Nephron progenitor cell (in vitro differentiated cells): ENCODE measurements around the gene ACAD10.
A peak's percentile ranks its signal among the peaks of the same experiment; 100 is the strongest.

ENCODE experiments used
- DNase-seq: peaks from one replicate; pipeline ENCODE4 v3.0.0; 2021
- H3K27ac Mint-ChIP-seq: 2 replicates; pipeline ENCODE4 v1.8.0; 2021; ENCODE audit warnings: mild to moderate bottlenecking, moderate library complexity, mixed read lengths
- H3K27me3 Mint-ChIP-seq: 2 replicates; pipeline ENCODE4 v1.8.0; 2021; ENCODE audit warnings: mild to moderate bottlenecking, low read depth, mixed read lengths; ENCODE audit not compliant: poor library complexity
- H3K36me3 Mint-ChIP-seq: 2 replicates; pipeline ENCODE4 v1.8.0; 2021; ENCODE audit warnings: low read depth, mixed read lengths
- H3K4me1 Mint-ChIP-seq: 2 replicates; pipeline ENCODE4 v1.8.0; 2021; ENCODE audit warnings: mixed read lengths
- H3K4me3 Mint-ChIP-seq: 2 replicates; pipeline ENCODE4 v1.8.0; 2021; ENCODE audit warnings: mild to moderate bottlenecking, moderate library complexity, mixed read lengths
- H3K9me3 Mint-ChIP-seq: 2 replicates; pipeline ENCODE4 v1.8.0; 2021; ENCODE audit warnings: mild to moderate bottlenecking, moderate library complexity, mixed read lengths
- TF ChIP-seq, protein P1 (sequence below): fragments of 200-600 bp; sonication (generic); IDR thresholded peaks from 2 replicates; pipeline ENCODE4 v1.5.0; 2021; ENCODE audit warnings: antibody characterized with exemption

Gene ACAD10

DNA sequence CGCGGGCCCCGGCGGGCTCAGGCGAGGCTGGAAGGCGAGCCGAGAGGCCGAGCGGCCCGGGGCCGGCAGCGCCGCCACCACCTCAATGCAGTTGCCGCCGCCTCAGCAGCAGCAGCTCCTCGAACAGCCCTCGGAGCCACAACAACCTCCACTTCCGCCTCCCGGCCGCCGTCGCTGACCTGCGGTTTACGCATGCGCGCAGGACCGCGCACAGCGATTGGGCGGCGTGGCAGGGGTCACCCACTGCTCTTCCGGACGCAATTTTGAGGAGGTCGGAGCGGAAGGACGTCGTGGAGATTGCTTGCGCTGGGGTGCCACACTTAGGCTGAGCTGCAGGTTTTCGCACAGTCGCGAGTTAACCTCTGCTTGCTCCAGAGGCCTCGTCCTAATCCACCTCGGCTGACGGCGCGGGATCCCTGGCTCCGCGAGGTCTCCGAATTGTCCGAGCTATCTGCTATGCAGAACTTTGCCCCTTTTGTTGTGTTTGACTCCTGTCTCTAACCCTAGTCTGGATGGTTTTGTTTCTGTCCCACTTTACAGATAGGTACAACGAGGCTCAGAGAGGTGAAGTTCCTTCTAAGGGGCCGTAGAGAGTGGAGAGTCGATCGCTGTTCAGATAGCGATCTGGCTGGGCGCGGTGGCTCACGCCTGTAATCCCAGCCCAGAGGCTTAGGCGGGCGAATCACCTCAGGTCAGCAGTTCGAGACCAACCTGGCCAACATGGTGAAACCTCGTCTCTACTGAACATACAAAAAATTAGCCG, at the start of gene ACAD10, which contains the start of gene BRAP:
ACAD10 (plus strand) TSS at position 243 of the 763 bp plus-strand sequence. CDS start 6,657 bp downstream, outside the sequence.
BRAP (minus strand) TSS at position 146 of the 763 bp plus-strand sequence. CDS start 164 bp downstream, outside the sequence.
- Mint-ChIP-seq H3K27me3 (peaks cover 3% of the 10 kb centered on the region), H3K4me3 (peak within 1 kb of the TSS; percentile 100)

DNA sequence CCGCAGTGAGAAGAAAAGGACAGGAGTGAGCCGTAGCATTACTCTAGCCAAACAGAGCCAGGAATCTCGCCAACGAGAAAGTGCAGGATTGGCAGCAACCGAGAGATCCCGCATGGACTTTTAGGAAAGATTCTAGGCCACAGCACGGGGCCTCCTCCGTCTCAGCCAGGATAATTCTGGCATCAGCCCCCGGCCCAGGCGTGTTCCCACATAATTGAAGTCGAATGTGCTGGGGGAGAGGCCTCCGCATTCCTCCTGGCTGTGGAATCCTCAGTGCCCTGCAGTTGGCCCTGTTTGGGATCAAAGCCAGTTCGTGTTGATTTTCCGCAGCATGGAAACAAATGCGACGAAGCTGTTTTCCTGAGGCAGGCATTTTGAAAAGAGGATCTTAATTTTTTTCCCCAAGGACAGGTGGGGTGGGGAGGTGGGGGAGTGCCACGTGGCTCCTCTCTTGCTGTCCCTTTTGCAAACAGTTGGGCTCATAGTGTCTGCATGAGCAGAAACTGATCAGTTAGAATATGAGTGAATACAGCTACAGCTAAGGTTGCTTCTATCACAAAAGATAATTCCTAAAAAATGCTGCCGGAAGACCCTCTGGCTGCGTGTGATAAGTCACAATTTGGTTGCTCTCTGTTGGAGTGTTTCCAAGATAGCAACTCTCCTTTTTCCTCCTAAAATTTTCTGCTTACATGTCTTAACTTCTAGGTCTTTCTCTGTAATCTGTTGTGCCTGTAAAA, 49.5 kb upstream of the ACAD10 start:
- peaks cover 46% of the 10 kb centered on the region for H3K4me1 Mint-ChIP-seq

More for the DNA sequence above, at the start of gene ACAD10, which contains the start of gene BRAP:
- Mint-ChIP-seq H3K36me3 (peaks cover 25% of the 10 kb centered on the region), H3K27ac (peak within 1 kb of the TSS; percentile 98), H3K4me1 (peaks cover 30% of the 10 kb centered on the region), H3K9me3 (no peaks in the 10 kb centered on the region)
- TF ChIP-seq, protein P1, sequence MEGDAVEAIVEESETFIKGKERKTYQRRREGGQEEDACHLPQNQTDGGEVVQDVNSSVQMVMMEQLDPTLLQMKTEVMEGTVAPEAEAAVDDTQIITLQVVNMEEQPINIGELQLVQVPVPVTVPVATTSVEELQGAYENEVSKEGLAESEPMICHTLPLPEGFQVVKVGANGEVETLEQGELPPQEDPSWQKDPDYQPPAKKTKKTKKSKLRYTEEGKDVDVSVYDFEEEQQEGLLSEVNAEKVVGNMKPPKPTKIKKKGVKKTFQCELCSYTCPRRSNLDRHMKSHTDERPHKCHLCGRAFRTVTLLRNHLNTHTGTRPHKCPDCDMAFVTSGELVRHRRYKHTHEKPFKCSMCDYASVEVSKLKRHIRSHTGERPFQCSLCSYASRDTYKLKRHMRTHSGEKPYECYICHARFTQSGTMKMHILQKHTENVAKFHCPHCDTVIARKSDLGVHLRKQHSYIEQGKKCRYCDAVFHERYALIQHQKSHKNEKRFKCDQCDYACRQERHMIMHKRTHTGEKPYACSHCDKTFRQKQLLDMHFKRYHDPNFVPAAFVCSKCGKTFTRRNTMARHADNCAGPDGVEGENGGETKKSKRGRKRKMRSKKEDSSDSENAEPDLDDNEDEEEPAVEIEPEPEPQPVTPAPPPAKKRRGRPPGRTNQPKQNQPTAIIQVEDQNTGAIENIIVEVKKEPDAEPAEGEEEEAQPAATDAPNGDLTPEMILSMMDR: no peak
- DNase-seq: peak; percentile 95

DNA sequence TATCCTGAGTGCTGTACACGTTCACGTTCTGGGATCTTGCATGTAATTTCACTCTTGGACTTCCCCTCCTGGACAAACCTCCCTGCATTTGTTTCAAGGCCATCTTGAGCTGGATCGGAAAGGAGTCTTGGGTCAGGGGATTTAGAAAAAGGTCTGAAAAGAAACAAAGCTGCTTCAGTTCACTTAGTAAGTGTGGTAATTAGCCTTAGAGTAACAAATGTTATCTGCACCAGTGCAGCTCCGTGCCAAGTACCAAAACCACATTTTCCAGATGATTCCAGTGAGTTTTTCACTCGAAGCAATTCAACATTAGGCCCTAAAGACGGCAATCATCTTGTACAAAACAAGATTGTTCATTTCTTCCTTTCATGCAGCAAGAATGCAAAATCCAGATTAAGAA, 47.3 kb upstream of the ACAD10 start:
- TF ChIP-seq, protein P1: no peak
- H3K27ac Mint-ChIP-seq: peak overlapping the region; percentile 91
- peaks cover 61% of the 10 kb centered on the region for H3K4me1 Mint-ChIP-seq
- no peak overlapping the region for H3K4me3 Mint-ChIP-seq
- DNase-seq: no peak
- peaks cover 11% of the 10 kb centered on the region for H3K36me3 Mint-ChIP-seq
- no peaks in the 10 kb centered on the region for H3K27me3 Mint-ChIP-seq
- H3K9me3 Mint-ChIP-seq: no peaks in the 10 kb centered on the region

More for the DNA sequence above, 49.5 kb upstream of the ACAD10 start:
- Mint-ChIP-seq H3K27me3 (no peaks in the 10 kb centered on the region), H3K36me3 (peaks cover 13% of the 10 kb centered on the region), H3K27ac (peak overlapping the region; percentile 99), H3K9me3 (no peaks in the 10 kb centered on the region), H3K4me3 (peak overlapping the region; percentile 44)
- peak; percentile 61 for DNase-seq
- TF ChIP-seq, protein P1: no peak

DNA sequence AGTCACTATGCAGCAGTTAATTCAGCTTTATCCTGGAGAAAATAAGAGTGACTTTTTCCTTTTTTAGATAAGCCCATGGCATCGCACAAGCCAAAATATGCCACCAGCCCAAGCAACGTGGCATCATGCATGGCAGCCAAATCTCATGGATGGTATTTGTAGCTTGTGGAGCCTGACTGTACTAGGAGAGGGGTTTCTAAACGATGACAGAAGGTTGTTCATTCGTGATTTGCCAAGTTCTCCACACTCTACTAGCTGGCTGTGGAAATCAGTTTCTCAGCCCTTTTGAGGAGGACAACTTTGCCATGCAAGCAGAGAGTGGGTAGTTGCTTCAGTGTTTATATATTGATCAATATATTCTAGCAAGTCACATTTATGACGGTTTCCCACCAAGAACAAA, 45.3 kb upstream of the ACAD10 start:
- no peak for DNase-seq
- H3K4me3 Mint-ChIP-seq: no peak overlapping the region
- H3K27ac Mint-ChIP-seq: peak overlapping the region; percentile 51
- H3K27me3 Mint-ChIP-seq: no peaks in the 10 kb centered on the region
- H3K36me3 Mint-ChIP-seq: peaks cover 13% of the 10 kb centered on the region
- no peaks in the 10 kb centered on the region for H3K9me3 Mint-ChIP-seq
- H3K4me1 Mint-ChIP-seq: peaks cover 57% of the 10 kb centered on the region
- TF ChIP-seq, protein P1: no peak

DNA sequence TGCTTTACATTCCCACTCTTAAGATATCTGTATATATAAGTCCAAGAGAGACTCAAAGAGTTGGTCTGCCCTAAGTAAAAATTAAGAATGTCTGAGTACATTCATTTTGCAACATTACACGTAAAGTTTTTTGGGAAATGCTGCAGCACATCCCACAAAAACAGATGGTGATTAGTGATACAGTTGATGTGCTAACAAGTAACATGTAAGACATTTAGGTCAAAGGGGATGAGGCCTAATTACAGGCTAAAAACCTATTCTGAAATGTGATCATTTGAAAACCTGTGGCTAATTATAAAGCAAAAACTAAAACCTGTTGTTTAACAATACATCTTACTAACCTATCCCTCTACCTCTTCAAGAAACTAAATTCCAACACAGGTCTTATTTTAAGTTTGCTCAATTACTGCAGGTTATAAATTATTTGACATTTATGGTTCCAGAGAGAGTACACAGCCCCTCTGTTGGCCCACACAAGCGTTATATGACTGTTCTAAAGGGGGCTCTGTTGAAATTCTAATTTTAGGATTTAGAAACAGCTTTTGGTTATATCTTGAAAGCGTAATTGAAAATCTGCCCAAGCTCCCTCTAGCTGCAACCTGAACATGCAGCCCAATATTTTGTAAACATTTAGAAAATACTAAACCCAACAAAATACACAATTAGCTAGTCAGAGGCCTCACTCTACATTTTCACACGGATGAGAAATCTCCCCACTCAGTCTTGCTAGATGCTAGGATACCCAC, 43.0 kb upstream of the ACAD10 start:
- Mint-ChIP-seq H3K4me3 (peak overlapping the region; percentile 63), H3K27me3 (no peaks in the 10 kb centered on the region), H3K27ac (peak overlapping the region; percentile 99), H3K9me3 (no peaks in the 10 kb centered on the region), H3K36me3 (peaks cover 33% of the 10 kb centered on the region), H3K4me1 (peaks cover 38% of the 10 kb centered on the region)
- DNase-seq: no peak
- TF ChIP-seq, protein P1: no peak
